ENCODE data around the gene RIPOR3. TPM values are rescaled to one million over a fixed set of nuclear protein-coding genes. Genes with fewer than 3 reads are reported as not detected.

RIPOR3 gene
- polyA plus RNA-seq, 1 of the 3 experiments (the other 2 are of a cell fraction) = 1.2 TPM

GRCh38 chr20:50604451-50604850 lies 86.9 kb downstream of the RIPOR3 start:
- Histone ChIP-seq H3K27ac (ENCODE audit: low read depth in 2 of 2, low read length in 1 of 2) (no peak overlapping the region), H3K9ac (no peak overlapping the region), H3F3A (replicated peaks; ENCODE audit: insufficient read depth) (no peaks in the 10 kb centered on the region), H2AFZ (ENCODE audit: low read depth) (no peak overlapping the region), H3K9me2 (no peaks in the 10 kb centered on the region), H3K4me2 (no peak overlapping the region), H3K4me3 (ENCODE audit: low read depth in 2 of 2, low read length in 1 of 2) (no peak overlapping the region), H3K36me3 (replicated peaks in 1 of 2; ENCODE audit: control insufficient read depth in 1 of 2, insufficient read depth in 2 of 2, low read length in 1 of 2) (no peaks in the 10 kb centered on the region), H3K27me3 (ENCODE audit: insufficient read depth) (no peaks in the 10 kb centered on the region), H3K4me1 (ENCODE audit: control insufficient read depth in 1 of 2, insufficient read depth in 2 of 2, low read depth in 1 of 2, low read length in 1 of 2) (no peaks in the 10 kb centered on the region), H3K79me2 (ENCODE audit: insufficient read depth) (no peaks in the 10 kb centered on the region), H3K9me3 (no peaks in the 10 kb centered on the region), H4K20me1 (ENCODE audit: insufficient read depth) (no peaks in the 10 kb centered on the region)
- 90% methylated on average over 9 of the region's 12 CpGs for WGBS (ENCODE audit: low lambda C conversion rate)
- TF ChIP-seq EP300 (IDR thresholded peaks at IDR 0.05; ENCODE audit: borderline replicate concordance in 1 of 2, low read depth in 1 of 2, low read length in 1 of 2) (no peak), JUND (IDR thresholded peaks at IDR 0.05) (no peak), PBX3 (IDR thresholded peaks at IDR 0.05) (no peak), IRF3 (IDR thresholded peaks at IDR 0.05; ENCODE audit: low read depth, low read length) (no peak), RAD21 (IDR thresholded peaks at IDR 0.05; ENCODE audit: low read length) (no peak), CHD2 (IDR thresholded peaks at IDR 0.05; ENCODE audit: low read length, partially characterized antibody) (no peak), FOXJ3 (CRISPR knock-in tag; IDR thresholded peaks at IDR 0.05) (no peak), POLR2AphosphoS5 (IDR thresholded peaks at IDR 0.05; ENCODE audit: low read depth, low read length) (no peak), TCF12 (IDR thresholded peaks at IDR 0.05) (no peak), RXRA (IDR thresholded peaks at IDR 0.05; ENCODE audit: borderline replicate concordance, low read depth) (no peak), TEAD4 (IDR thresholded peaks at IDR 0.05; ENCODE audit: borderline replicate concordance, insufficient read depth) (no peak), FOXM1 (IDR thresholded peaks at IDR 0.05; ENCODE audit: low read depth) (no peak), MEF2A (IDR thresholded peaks at IDR 0.05; ENCODE audit: borderline replicate concordance, low read depth) (no peak)
- TF ChIP-seq, protein P1, sequence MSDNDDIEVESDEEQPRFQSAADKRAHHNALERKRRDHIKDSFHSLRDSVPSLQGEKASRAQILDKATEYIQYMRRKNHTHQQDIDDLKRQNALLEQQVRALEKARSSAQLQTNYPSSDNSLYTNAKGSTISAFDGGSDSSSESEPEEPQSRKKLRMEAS (IDR thresholded peaks at IDR 0.05; ENCODE audit: low read depth) = no peak
- TF ChIP-seq, protein P2, sequence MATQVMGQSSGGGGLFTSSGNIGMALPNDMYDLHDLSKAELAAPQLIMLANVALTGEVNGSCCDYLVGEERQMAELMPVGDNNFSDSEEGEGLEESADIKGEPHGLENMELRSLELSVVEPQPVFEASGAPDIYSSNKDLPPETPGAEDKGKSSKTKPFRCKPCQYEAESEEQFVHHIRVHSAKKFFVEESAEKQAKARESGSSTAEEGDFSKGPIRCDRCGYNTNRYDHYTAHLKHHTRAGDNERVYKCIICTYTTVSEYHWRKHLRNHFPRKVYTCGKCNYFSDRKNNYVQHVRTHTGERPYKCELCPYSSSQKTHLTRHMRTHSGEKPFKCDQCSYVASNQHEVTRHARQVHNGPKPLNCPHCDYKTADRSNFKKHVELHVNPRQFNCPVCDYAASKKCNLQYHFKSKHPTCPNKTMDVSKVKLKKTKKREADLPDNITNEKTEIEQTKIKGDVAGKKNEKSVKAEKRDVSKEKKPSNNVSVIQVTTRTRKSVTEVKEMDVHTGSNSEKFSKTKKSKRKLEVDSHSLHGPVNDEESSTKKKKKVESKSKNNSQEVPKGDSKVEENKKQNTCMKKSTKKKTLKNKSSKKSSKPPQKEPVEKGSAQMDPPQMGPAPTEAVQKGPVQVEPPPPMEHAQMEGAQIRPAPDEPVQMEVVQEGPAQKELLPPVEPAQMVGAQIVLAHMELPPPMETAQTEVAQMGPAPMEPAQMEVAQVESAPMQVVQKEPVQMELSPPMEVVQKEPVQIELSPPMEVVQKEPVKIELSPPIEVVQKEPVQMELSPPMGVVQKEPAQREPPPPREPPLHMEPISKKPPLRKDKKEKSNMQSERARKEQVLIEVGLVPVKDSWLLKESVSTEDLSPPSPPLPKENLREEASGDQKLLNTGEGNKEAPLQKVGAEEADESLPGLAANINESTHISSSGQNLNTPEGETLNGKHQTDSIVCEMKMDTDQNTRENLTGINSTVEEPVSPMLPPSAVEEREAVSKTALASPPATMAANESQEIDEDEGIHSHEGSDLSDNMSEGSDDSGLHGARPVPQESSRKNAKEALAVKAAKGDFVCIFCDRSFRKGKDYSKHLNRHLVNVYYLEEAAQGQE (IDR thresholded peaks at IDR 0.05; ENCODE audit: low read depth, low read length) = no peak
- DNase-seq = no peak
- POLR2A ChIA-PET = no interaction called here
- CTCF ChIA-PET = interaction anchor here (1.4 kb wide), 1 partner anchor 28 kb away, joined by 4 read pairs; no protein-coding TSS in a partner anchor

All from SK-N-SH (cell line).